Endothelial cell of umbilical vein (primary cell): ENCODE results near the gene HOXA4.

Experiments used
- CTCF ChIP-seq, 2 donors: IDR thresholded peaks; 1 replicate in 1 of 2; 2 replicates in 1 of 2; pipeline ENCODE4 v1.5.1; 2011; ENCODE audit warnings: low read length in 2 of 2, mild to moderate bottlenecking in 2 of 2, moderate library complexity in 2 of 2, control low read depth in 1 of 2, inconsistent platforms in 1 of 2, low read depth in 1 of 2; ENCODE audit not compliant: insufficient read depth in 1 of 2; ENCODE audit errors: extremely low read depth in 1 of 2
- EZH2 ChIP-seq: IDR thresholded peaks from 2 replicates; pipeline ENCODE4 v1.6.1; 2012; ENCODE audit warnings: borderline replicate concordance, low read depth, mild to moderate bottlenecking, moderate library complexity, low read length, inconsistent platforms; ENCODE audit not compliant: severe bottlenecking
- JUN ChIP-seq: IDR thresholded peaks from 2 replicates; pipeline ENCODE4 v1.6.1; 2011; ENCODE audit warnings: borderline replicate concordance, low read depth; ENCODE audit not compliant: insufficient read length, insufficient read depth
- MAX ChIP-seq: IDR thresholded peaks from 2 replicates; pipeline ENCODE4 v1.6.1; 2011; ENCODE audit not compliant: insufficient read depth, insufficient read length
- POLR2A ChIP-seq: IDR thresholded peaks from 2 replicates; pipeline ENCODE4 v1.6.1; 2012; ENCODE audit warnings: low read depth, mild to moderate bottlenecking, control low read depth, low read length

- TF ChIP-seq POLR2A (no peak), MAX (no peak), JUN (no peak), CTCF (IDR thresholded peaks at IDR 0.05; ENCODE audit: extremely low read depth in 1 of 2, insufficient read depth in 1 of 2, low read depth in 1 of 2, low read length in 2 of 2) (no peak), EZH2 (no peak)
Observed at GRCh38 chr7:27091105-27091504, 39.5 kb downstream of the HOXA4 start.
